SK-N-SH (cell line): ENCODE data around the gene PCDHB14. TPM values are rescaled to one million over a fixed set of nuclear protein-coding genes. Genes with fewer than 3 reads are reported as not detected.

Experiments used
- CTCF ChIA-PET: fragments of 300-600, 350-600 bp; formaldehyde crosslinking; extraction: SDS; loops from one replicate; lab custom pipeline; 2021; lab: Yijun Ruan, JAX
- POLR2A ChIA-PET: fragments of 350-600 bp; sonication (Branson Sonifier 250); formaldehyde crosslinking; extraction: SDS; loops from one replicate; lab custom pipeline; 2020; ENCODE audit warnings: antibody characterized with exemption, inconsistent platforms; lab: Yijun Ruan, JAX
- DNase-seq: peaks from one replicate; pipeline ENCODE4 v3.0.0; 2012
- H2AFZ ChIP-seq: fragments of 200-600 bp; sonication (generic); 2 replicates; pipeline ENCODE4 v1.8.1; 2016; ENCODE audit warnings: antibody characterized with exemption, mild to moderate bottlenecking, low read depth
- H3F3A ChIP-seq: fragments of 200-600 bp; sonication (generic); replicated peaks from 2 replicates; pipeline ENCODE3; 2016; ENCODE audit warnings: antibody characterized with exemption, mild to moderate bottlenecking; ENCODE audit not compliant: insufficient read depth
- H3K27ac ChIP-seq, 2 experiments: fragments of 200-500 bp in 1 of 2; fragments of 200-600 bp in 1 of 2; sonication (Bioruptor generic) in 1 of 2; sonication (generic), shearing (Covaris generic) in 1 of 2; 2 replicates each; pipeline versions ENCODE4 v1.5.1 to v1.6.1; 2014 to 2016; ENCODE audit warnings: low read depth in 2 of 2, inconsistent platforms in 1 of 2, low read length in 1 of 2, mild to moderate bottlenecking in 1 of 2, mixed read lengths in 1 of 2
- H3K27me3 ChIP-seq: fragments of 200-600 bp; sonication (generic), shearing (Covaris generic); 2 replicates; pipeline ENCODE4 v1.6.1; 2016; ENCODE audit warnings: mixed run types; ENCODE audit not compliant: insufficient read depth
- H3K36me3 ChIP-seq, 2 experiments: fragments of 200-500 bp in 1 of 2; fragments of 200-600 bp in 1 of 2; sonication (Bioruptor generic) in 1 of 2; sonication (generic) in 1 of 2; replicated peaks in 1 of 2; 2 replicates each; pipeline versions ENCODE3 to v1.5.1; 2014 to 2016; ENCODE audit warnings: low read length in 1 of 2, mild to moderate bottlenecking in 1 of 2; ENCODE audit not compliant: insufficient read depth in 2 of 2, control insufficient read depth in 1 of 2
- H3K4me1 ChIP-seq, 2 experiments: fragments of 200-500 bp in 1 of 2; fragments of 200-600 bp in 1 of 2; sonication (Bioruptor generic) in 1 of 2; sonication (generic), shearing (Covaris generic) in 1 of 2; 2 replicates each; pipeline versions ENCODE4 v1.5.1 to v1.6.1; 2014 to 2016; ENCODE audit warnings: low read depth in 1 of 2, low read length in 1 of 2, mixed run types in 1 of 2; ENCODE audit not compliant: insufficient read depth in 2 of 2, control insufficient read depth in 1 of 2
- H3K4me2 ChIP-seq: fragments of 200-600 bp; sonication (generic), shearing (Covaris generic); 2 replicates; pipeline ENCODE4 v1.6.1; 2017; ENCODE audit warnings: mixed run types
- H3K4me3 ChIP-seq, 2 experiments: fragments of 200-500 bp in 1 of 2; fragments of 200-600 bp in 1 of 2; sonication (Bioruptor generic) in 1 of 2; sonication (generic), shearing (Covaris generic) in 1 of 2; 2 replicates each; pipeline versions ENCODE4 v1.5.1 to v1.8.1; 2014 to 2016; ENCODE audit warnings: low read depth in 2 of 2, inconsistent platforms in 1 of 2, low read length in 1 of 2, mild to moderate bottlenecking in 1 of 2, mixed read lengths in 1 of 2, moderate library complexity in 1 of 2
- H3K79me2 ChIP-seq: fragments of 200-600 bp; sonication (generic); 2 replicates; pipeline ENCODE4 v1.8.1; 2017; ENCODE audit warnings: mild to moderate bottlenecking; ENCODE audit not compliant: insufficient read depth
- H3K9ac ChIP-seq: fragments of 200-600 bp; sonication (generic); 2 replicates; pipeline ENCODE4 v1.6.1; 2017; ENCODE audit warnings: mixed run types
- H3K9me2 ChIP-seq: fragments of 200-600 bp; sonication (generic); 2 replicates; pipeline ENCODE4 v1.6.1; 2017; ENCODE audit warnings: mixed run types
- H3K9me3 ChIP-seq: fragments of 200-600 bp; sonication (generic); 2 replicates; pipeline ENCODE4 v1.6.1; 2017; ENCODE audit warnings: mixed run types, mild to moderate bottlenecking, moderate library complexity
- H4K20me1 ChIP-seq: fragments of 200-600 bp; sonication (generic); 2 replicates; pipeline ENCODE4 v1.6.1; 2017; ENCODE audit warnings: mild to moderate bottlenecking, mixed run types; ENCODE audit not compliant: insufficient read depth
- CHD2 ChIP-seq: fragments of 150-350 bp; IDR thresholded peaks from 2 replicates; pipeline ENCODE4 v1.6.1; 2018; ENCODE audit warnings: low read length; ENCODE audit not compliant: partially characterized antibody
- ELF1 ChIP-seq: IDR thresholded peaks from 2 replicates; pipeline ENCODE4 v1.4.0; 2012
- EZH2phosphoT487 ChIP-seq: fragments of 200-600 bp; sonication (generic); IDR thresholded peaks from 2 replicates; pipeline ENCODE4 v1.6.1; 2017; ENCODE audit warnings: low read depth, mixed run types, mild to moderate bottlenecking, antibody characterized with exemption, moderate library complexity, borderline replicate concordance
- FOXJ3 ChIP-seq: sonication (generic); formaldehyde crosslinking; IDR thresholded peaks from 2 replicates; pipeline ENCODE4 v1.5.1; 2020; ENCODE audit warnings: mild to moderate bottlenecking, missing genetic modification reagents
- GABPA ChIP-seq: IDR thresholded peaks from 2 replicates; pipeline ENCODE4 v1.4.0; 2012; ENCODE audit warnings: low read depth, mild to moderate bottlenecking
- JUND ChIP-seq: IDR thresholded peaks from 2 replicates; pipeline ENCODE4 v1.4.0; 2012
- MEF2A ChIP-seq: IDR thresholded peaks from 2 replicates; pipeline ENCODE4 v1.4.0; 2012; ENCODE audit warnings: low read depth, borderline replicate concordance
- MXI1 ChIP-seq: IDR thresholded peaks from 2 replicates; pipeline ENCODE4 v1.6.1; 2012; ENCODE audit warnings: mild to moderate bottlenecking, low read depth, low read length, improper control_type of control experiment
- NFIC ChIP-seq: IDR thresholded peaks from 2 replicates; pipeline ENCODE4 v1.4.0; 2012; ENCODE audit warnings: borderline replicate concordance
- NRF1 ChIP-seq: IDR thresholded peaks from 2 replicates; pipeline ENCODE4 v1.6.1; 2012; ENCODE audit warnings: low read depth, mild to moderate bottlenecking, low read length
- PBX3 ChIP-seq: IDR thresholded peaks from 2 replicates; pipeline ENCODE4; 2012
- POLR2AphosphoS5 ChIP-seq: IDR thresholded peaks from 2 replicates; pipeline ENCODE4 v1.6.1; 2012; ENCODE audit warnings: low read depth, low read length
- RAD21 ChIP-seq: IDR thresholded peaks from 2 replicates; pipeline ENCODE4 v1.6.1; 2012; ENCODE audit warnings: mild to moderate bottlenecking, low read length
- RXRA ChIP-seq: IDR thresholded peaks from 2 replicates; pipeline ENCODE4 v1.4.0; 2012; ENCODE audit warnings: low read depth, mild to moderate bottlenecking, borderline replicate concordance
- TEAD4 ChIP-seq: IDR thresholded peaks from 2 replicates; pipeline ENCODE4 v1.4.0; 2012; ENCODE audit warnings: mild to moderate bottlenecking, borderline replicate concordance; ENCODE audit not compliant: insufficient read depth
- YY1 ChIP-seq: IDR thresholded peaks from 2 replicates; pipeline ENCODE4 v1.4.0; 2012; ENCODE audit warnings: low read depth, mild to moderate bottlenecking
- WGBS: methylation state at CpG from one replicate; pipeline ENCODE4 v1.1.6; 2017; ENCODE audit warnings: low lambda C conversion rate; 5-methylcytosine and 5-hydroxymethylcytosine counted together
- polyA plus RNA-seq, 3 experiments: library from polyadenylated mRNA; depleted of rRNA; stranded (reverse); fragments of >200 nt; gene quantifications; 2 replicates each; pipeline ENCODE4 v1.2.3, GENCODE V29; 2012
- TF ChIP-seq, protein P1 (sequence below): fragments of 150-350 bp; IDR thresholded peaks from 2 replicates; pipeline ENCODE4 v1.6.1; 2016; ENCODE audit warnings: mild to moderate bottlenecking, low read depth, low read length
- TF ChIP-seq, protein P2 (sequence below): IDR thresholded peaks from 2 replicates; pipeline ENCODE4 v1.4.0; 2012; ENCODE audit warnings: low read depth, borderline replicate concordance

PCDHB14 gene
- polyA plus RNA-seq, 1 of the 3 experiments (the other 2 are of a cell fraction) = 9.7 TPM

- Histone ChIP-seq H3K9ac (no peak overlapping the region), H4K20me1 (no peaks in the 10 kb centered on the region), H3K27me3 (no peaks in the 10 kb centered on the region), H3K79me2 (no peaks in the 10 kb centered on the region), H3K4me2 (no peak overlapping the region), H2AFZ (no peak overlapping the region), H3K36me3 (no peaks in the 10 kb centered on the region), H3K4me1 (no peaks in the 10 kb centered on the region), H3K9me3 (peaks cover 13% of the 10 kb centered on the region), H3F3A (peaks cover 3% of the 10 kb centered on the region), H3K4me3 (no peak overlapping the region; a peak in 1 of 4 replicates), H3K27ac (no peak overlapping the region), H3K9me2 (no peaks in the 10 kb centered on the region)
- no peak for DNase-seq
- WGBS = 74% methylated on average over 26 of the region's 32 CpGs
- TF ChIP-seq FOXJ3 = no peak
- no peak for TF ChIP-seq YY1
- no peak for TF ChIP-seq TEAD4
- TF ChIP-seq MXI1 = no peak
- no peak for TF ChIP-seq ELF1
- TF ChIP-seq MEF2A = no peak
- TF ChIP-seq NRF1 = no peak
- TF ChIP-seq POLR2AphosphoS5 = no peak
- no peak for TF ChIP-seq EZH2phosphoT487
- no peak for TF ChIP-seq NFIC
- TF ChIP-seq, protein P1, sequence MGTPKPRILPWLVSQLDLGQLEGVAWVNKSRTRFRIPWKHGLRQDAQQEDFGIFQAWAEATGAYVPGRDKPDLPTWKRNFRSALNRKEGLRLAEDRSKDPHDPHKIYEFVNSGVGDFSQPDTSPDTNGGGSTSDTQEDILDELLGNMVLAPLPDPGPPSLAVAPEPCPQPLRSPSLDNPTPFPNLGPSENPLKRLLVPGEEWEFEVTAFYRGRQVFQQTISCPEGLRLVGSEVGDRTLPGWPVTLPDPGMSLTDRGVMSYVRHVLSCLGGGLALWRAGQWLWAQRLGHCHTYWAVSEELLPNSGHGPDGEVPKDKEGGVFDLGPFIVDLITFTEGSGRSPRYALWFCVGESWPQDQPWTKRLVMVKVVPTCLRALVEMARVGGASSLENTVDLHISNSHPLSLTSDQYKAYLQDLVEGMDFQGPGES = no peak
- TF ChIP-seq, protein P2, sequence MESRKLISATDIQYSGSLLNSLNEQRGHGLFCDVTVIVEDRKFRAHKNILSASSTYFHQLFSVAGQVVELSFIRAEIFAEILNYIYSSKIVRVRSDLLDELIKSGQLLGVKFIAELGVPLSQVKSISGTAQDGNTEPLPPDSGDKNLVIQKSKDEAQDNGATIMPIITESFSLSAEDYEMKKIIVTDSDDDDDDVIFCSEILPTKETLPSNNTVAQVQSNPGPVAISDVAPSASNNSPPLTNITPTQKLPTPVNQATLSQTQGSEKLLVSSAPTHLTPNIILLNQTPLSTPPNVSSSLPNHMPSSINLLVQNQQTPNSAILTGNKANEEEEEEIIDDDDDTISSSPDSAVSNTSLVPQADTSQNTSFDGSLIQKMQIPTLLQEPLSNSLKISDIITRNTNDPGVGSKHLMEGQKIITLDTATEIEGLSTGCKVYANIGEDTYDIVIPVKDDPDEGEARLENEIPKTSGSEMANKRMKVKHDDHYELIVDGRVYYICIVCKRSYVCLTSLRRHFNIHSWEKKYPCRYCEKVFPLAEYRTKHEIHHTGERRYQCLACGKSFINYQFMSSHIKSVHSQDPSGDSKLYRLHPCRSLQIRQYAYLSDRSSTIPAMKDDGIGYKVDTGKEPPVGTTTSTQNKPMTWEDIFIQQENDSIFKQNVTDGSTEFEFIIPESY = no peak
- ChIA-PET POLR2A (no interaction called here), CTCF (no interaction called here)
These were observed 13.6 kb downstream of the PCDHB14 start for GRCh38 chr5:141236516-141237313.

GRCh38 chr5:141241496-141241895 is 18.4 kb downstream of the PCDHB14 start:
- Histone ChIP-seq H3K4me1 (no peaks in the 10 kb centered on the region), H3K9me2 (no peaks in the 10 kb centered on the region), H3K27ac (no peak overlapping the region), H3K4me2 (no peak overlapping the region), H3K36me3 (no peaks in the 10 kb centered on the region), H3K79me2 (no peaks in the 10 kb centered on the region), H4K20me1 (no peaks in the 10 kb centered on the region), H3K27me3 (no peaks in the 10 kb centered on the region), H3K9me3 (peaks cover 5% of the 10 kb centered on the region), H3K9ac (no peak overlapping the region), H3F3A (no peaks in the 10 kb centered on the region), H2AFZ (no peak overlapping the region), H3K4me3 (no peak overlapping the region; a peak in 1 of 4 replicates)
- WGBS = 88% methylated on average over 15 of the region's 43 CpGs
- DNase-seq = no peak
- TF ChIP-seq PBX3 (no peak), NRF1 (no peak), GABPA (no peak), RXRA (no peak), POLR2AphosphoS5 (no peak), RAD21 (no peak), CHD2 (no peak), JUND (no peak)
- CTCF ChIA-PET = no interaction called here
- POLR2A ChIA-PET = no interaction called here
